Measurements from ENCODE around the gene CLNK.

Gene CLNK

DNA sequence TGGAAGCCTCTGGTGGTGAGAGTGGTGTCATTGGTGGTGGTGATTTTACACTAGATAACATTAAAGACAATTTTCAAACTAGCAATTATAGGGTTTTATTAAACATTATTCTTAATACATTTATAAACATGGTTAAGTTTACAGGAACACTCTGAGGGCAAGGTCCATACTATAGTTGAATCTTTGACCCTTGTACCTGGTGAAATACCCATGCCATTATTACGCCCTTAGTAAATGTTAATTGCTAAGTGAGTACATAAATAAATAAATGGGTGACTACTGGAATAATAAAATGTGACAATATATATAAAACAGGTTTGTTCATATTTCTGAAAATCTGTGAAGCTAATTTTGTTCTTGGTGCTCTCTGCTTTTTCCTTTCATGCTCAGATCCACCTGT lies 13.6 kb upstream of the CLNK start:
- peaks cover 0 to 4% of the 10 kb centered on the region in 2 donors for H3K9me3 ChIP-seq (ENCODE audit: control insufficient read depth in 1 of 2, low read length in 2 of 2)
- no peaks in the 10 kb centered on the region for H3K27me3 ChIP-seq (ENCODE audit: low read depth, low read length)
- no peak overlapping the region for H3K4me3 ChIP-seq (ENCODE audit: low read depth in 1 of 2, low read length in 2 of 2)
- H3K4me1 ChIP-seq (ENCODE audit: control insufficient read depth in 1 of 2, insufficient read depth in 2 of 2, low read length in 2 of 2): no peaks in the 10 kb centered on the region
- H3K27ac ChIP-seq (ENCODE audit: low read length): no peak overlapping the region
- no peaks in the 10 kb centered on the region for H3K36me3 ChIP-seq (ENCODE audit: control insufficient read depth in 1 of 2, insufficient read depth in 2 of 2, low read length in 2 of 2)

DNA sequence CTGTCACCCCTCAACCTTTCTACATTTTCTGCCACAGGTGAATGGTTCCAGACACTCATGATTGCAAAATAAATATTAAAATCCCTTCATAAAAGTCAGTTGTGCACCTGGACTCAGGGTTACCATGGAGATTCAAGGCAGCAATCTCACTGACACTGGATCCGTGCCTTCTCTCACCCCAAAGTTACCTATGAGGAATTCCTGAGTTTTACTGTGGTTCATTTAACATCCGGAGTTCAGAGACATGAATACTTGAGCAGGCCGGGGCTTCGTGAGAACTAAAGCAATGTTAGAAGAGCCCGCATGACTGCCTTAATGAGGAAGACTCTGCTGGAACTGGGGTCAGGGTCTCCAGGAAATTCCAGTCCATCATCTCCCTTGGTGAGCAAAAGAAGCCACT lies 12.5 kb upstream of the CLNK start:
- Histone ChIP-seq H3K4me3 (ENCODE audit: low read depth in 1 of 2, low read length in 2 of 2) (no peak overlapping the region), H3K9me3 (ENCODE audit: control insufficient read depth in 1 of 2, low read length in 2 of 2) (peaks cover 0 to 4% of the 10 kb centered on the region in 2 donors), H3K27ac (ENCODE audit: low read length) (no peak overlapping the region), H3K27me3 (ENCODE audit: low read depth, low read length) (no peaks in the 10 kb centered on the region), H3K4me1 (ENCODE audit: control insufficient read depth in 1 of 2, insufficient read depth in 2 of 2, low read length in 2 of 2) (no peaks in the 10 kb centered on the region), H3K36me3 (ENCODE audit: control insufficient read depth in 1 of 2, insufficient read depth in 2 of 2, low read length in 2 of 2) (no peaks in the 10 kb centered on the region)

DNA sequence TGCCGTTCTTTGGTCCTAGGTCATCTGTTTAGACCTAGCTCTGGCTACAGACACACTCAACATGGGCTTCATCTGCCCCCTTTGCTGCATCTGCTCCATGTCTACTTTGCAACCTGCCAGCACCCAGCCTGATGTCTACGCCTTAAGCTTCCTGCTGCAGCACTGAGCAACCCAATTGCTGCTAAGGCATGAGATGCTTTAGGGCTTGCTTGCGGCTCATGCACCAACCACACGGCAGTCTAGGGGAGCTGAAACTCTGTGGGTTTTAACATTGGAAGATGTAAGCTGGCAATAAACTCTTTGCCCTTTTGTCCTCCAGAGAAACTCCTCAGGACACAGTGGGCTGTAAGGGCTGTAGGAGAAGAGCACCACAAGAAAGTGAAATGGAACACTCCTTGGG lies 11.7 kb upstream of the CLNK start:
- Histone ChIP-seq H3K4me3 (ENCODE audit: low read depth in 1 of 2, low read length in 2 of 2) (no peak overlapping the region), H3K9me3 (ENCODE audit: control insufficient read depth in 1 of 2, low read length in 2 of 2) (peaks cover 0 to 4% of the 10 kb centered on the region in 2 donors), H3K4me1 (ENCODE audit: control insufficient read depth in 1 of 2, insufficient read depth in 2 of 2, low read length in 2 of 2) (no peaks in the 10 kb centered on the region), H3K36me3 (ENCODE audit: control insufficient read depth in 1 of 2, insufficient read depth in 2 of 2, low read length in 2 of 2) (no peaks in the 10 kb centered on the region), H3K27ac (ENCODE audit: low read length) (no peak overlapping the region), H3K27me3 (ENCODE audit: low read depth, low read length) (no peaks in the 10 kb centered on the region)

DNA sequence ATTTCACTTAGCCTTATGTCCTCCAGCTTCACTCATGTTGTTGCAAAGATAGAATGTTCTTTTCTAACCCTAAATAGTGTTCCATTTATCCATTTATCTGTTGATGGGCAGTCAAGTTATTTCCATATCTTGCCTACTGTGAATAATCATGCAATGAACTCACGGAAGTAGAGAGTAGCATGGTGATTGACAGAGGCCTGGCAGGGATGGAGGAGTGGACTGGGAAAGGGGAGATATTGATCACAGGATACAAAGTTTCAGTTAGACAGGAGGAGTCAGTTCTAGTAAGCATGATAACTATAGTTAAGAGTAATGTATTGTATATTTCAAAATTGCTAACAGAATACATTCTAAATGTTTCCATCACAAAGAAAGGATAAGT lies 10.3 kb upstream of the CLNK start:
- no peaks in the 10 kb centered on the region for H3K4me1 ChIP-seq (ENCODE audit: control insufficient read depth in 1 of 2, insufficient read depth in 2 of 2, low read length in 2 of 2)
- no peak overlapping the region for H3K27ac ChIP-seq (ENCODE audit: low read length)
- H3K9me3 ChIP-seq (ENCODE audit: control insufficient read depth in 1 of 2, low read length in 2 of 2): peaks cover 0 to 4% of the 10 kb centered on the region in 2 donors
- H3K4me3 ChIP-seq (ENCODE audit: low read depth in 1 of 2, low read length in 2 of 2): no peak overlapping the region
- no peaks in the 10 kb centered on the region for H3K36me3 ChIP-seq (ENCODE audit: control insufficient read depth in 1 of 2, insufficient read depth in 2 of 2, low read length in 2 of 2)
- H3K27me3 ChIP-seq (ENCODE audit: low read depth, low read length): no peaks in the 10 kb centered on the region

DNA sequence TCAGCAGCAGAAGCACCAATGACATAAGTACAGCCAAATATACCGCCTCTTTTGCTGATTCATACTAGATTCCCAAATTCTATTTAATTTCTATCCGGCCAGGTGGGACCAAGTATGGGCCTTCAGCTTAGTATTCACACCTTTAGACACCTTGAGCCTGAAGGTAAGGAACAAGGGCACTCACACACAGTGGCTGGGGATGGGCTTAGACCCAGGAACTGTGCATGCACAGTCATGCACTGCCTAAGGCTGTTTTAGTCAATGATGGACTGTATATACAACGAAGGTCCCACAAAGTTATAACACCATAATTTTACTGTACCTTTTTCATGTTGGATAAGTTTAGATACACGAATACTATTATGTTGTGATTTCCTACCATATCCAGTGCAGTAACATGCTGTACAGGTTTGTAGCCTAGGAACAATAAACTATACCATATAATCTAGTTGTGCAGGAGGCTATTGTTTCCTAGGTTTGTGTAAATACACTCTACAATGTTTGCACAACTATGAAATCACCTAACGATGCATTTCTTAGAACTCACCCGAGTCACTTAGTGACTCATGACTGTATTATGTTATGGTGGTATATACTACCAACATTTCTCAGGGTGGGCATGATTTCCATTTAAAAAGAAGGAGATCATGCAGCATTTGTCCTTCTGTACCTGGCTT lies 9.7 kb upstream of the CLNK start:
- H3K27me3 ChIP-seq (ENCODE audit: low read depth, low read length): no peaks in the 10 kb centered on the region
- H3K36me3 ChIP-seq (ENCODE audit: control insufficient read depth in 1 of 2, insufficient read depth in 2 of 2, low read length in 2 of 2): no peaks in the 10 kb centered on the region
- no peak overlapping the region for H3K4me3 ChIP-seq (ENCODE audit: low read depth in 1 of 2, low read length in 2 of 2)
- no peak overlapping the region for H3K27ac ChIP-seq (ENCODE audit: low read length)
- peaks cover 0 to 4% of the 10 kb centered on the region in 2 donors for H3K9me3 ChIP-seq (ENCODE audit: control insufficient read depth in 1 of 2, low read length in 2 of 2)
- no peaks in the 10 kb centered on the region for H3K4me1 ChIP-seq (ENCODE audit: control insufficient read depth in 1 of 2, insufficient read depth in 2 of 2, low read length in 2 of 2)

DNA sequence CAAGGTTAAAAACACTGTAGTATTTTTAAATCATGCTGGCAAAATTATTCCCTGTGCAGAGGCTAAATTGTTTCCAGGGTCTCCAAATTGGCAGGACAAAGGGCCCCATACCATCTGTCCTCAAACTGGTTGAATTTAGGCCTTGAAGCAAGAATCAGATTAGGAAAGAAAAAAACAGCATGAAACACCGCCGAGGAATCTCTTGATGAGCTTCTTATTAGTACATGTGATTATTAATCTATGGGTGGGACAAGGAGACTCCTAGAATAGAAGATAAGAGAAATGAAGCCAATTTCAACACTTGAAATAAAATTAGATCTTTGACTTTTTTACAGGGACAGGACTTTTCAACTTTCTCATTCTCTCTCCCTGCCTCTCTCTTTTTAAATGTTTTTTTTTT lies 7.1 kb upstream of the CLNK start:
- H3K4me1 ChIP-seq (ENCODE audit: control insufficient read depth in 1 of 2, insufficient read depth in 2 of 2, low read length in 2 of 2): no peaks in the 10 kb centered on the region
- no peak overlapping the region for H3K27ac ChIP-seq (ENCODE audit: low read length)
- no peak overlapping the region for H3K4me3 ChIP-seq (ENCODE audit: low read depth in 1 of 2, low read length in 2 of 2)
- no peaks in the 10 kb centered on the region for H3K36me3 ChIP-seq (ENCODE audit: control insufficient read depth in 1 of 2, insufficient read depth in 2 of 2, low read length in 2 of 2)
- H3K9me3 ChIP-seq (ENCODE audit: control insufficient read depth in 1 of 2, low read length in 2 of 2): no peaks in the 10 kb centered on the region
- no peaks in the 10 kb centered on the region for H3K27me3 ChIP-seq (ENCODE audit: low read depth, low read length)

DNA sequence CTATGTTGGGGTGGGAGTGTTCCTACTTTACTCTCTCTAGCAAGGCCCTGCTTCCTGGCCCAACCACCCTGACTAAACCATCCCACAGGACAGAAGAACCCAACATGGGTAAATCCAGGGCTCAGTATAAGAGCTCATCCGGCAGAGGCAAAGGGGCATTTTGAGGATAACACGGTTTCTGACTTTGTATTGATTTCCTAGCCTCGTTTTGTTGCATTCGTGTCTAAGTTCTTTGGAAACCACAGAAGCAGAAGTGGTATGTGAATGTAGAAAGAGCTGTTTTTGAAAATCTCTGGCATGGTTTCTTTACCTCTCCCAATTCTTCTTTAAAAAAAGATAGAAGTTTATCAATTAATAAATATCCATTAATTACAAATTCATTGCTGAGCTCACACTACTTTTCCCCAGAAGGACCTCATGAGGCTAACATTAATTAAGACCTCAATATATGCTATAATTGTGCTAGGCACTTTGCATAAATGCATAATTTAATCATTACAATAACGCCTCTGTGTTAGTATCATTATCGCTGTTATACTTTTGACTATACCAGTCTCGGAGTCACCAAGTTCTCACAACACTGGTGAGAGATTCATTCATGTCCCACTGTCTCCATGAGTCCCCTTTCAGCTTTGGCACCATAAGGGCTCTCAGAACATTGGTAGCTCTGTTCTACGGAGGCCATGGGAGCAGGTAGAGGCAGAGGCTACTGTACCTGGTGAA lies 5.8 kb upstream of the CLNK start:
- Histone ChIP-seq H3K27ac (ENCODE audit: low read length) (no peak overlapping the region), H3K27me3 (ENCODE audit: low read depth, low read length) (no peaks in the 10 kb centered on the region), H3K4me1 (ENCODE audit: control insufficient read depth in 1 of 2, insufficient read depth in 2 of 2, low read length in 2 of 2) (no peaks in the 10 kb centered on the region), H3K36me3 (ENCODE audit: control insufficient read depth in 1 of 2, insufficient read depth in 2 of 2, low read length in 2 of 2) (no peaks in the 10 kb centered on the region), H3K4me3 (ENCODE audit: low read depth in 1 of 2, low read length in 2 of 2) (no peak overlapping the region), H3K9me3 (ENCODE audit: control insufficient read depth in 1 of 2, low read length in 2 of 2) (no peaks in the 10 kb centered on the region)

DNA sequence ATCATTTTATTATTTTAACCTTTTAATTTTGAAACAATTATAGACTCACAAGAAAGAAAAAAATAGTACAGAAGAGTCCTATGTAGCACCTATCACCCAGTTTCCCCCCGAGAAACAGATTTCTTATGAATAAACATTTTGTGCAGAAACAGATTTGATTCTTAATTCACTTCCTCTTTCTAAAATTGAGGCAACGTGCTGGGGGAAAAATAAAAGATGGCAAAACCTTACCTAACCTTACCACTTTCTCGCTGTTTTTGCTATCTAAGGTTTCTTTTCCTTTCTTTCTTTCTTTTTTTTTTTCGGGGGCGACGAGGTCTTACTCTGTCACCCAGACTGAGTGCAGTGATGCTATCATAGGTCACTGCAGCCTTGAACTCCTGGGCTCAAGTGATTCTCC lies 4.3 kb upstream of the CLNK start:
- Histone ChIP-seq H3K27me3 (ENCODE audit: low read depth, low read length) (no peaks in the 10 kb centered on the region), H3K27ac (ENCODE audit: low read length) (no peak overlapping the region), H3K4me3 (ENCODE audit: low read depth in 1 of 2, low read length in 2 of 2) (no peak overlapping the region), H3K36me3 (ENCODE audit: control insufficient read depth in 1 of 2, insufficient read depth in 2 of 2, low read length in 2 of 2) (no peaks in the 10 kb centered on the region), H3K9me3 (ENCODE audit: control insufficient read depth in 1 of 2, low read length in 2 of 2) (no peaks in the 10 kb centered on the region), H3K4me1 (ENCODE audit: control insufficient read depth in 1 of 2, insufficient read depth in 2 of 2, low read length in 2 of 2) (no peaks in the 10 kb centered on the region)

DNA sequence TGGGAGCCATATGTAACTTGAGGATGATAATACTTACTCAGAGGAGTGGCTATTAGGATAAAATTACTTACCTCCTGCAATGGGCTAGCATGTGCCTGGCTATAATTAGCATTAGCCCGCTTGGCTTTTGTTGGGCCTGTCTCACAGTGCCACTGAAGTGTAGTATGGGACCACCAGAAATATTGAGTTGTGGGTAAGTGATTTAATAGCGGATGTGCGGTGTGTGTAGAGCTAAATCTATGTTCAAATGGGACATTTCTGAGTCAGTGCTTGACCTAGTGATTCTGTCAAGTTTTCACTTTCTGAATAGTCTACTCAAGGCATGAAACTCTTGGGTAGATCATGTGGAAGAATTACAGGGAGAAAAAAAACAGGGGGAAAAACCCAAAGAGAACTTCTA lies 3.5 kb upstream of the CLNK start:
- Histone ChIP-seq H3K27me3 (ENCODE audit: low read depth, low read length) (no peaks in the 10 kb centered on the region), H3K27ac (ENCODE audit: low read length) (no peak overlapping the region), H3K9me3 (ENCODE audit: control insufficient read depth in 1 of 2, low read length in 2 of 2) (no peaks in the 10 kb centered on the region), H3K4me1 (ENCODE audit: control insufficient read depth in 1 of 2, insufficient read depth in 2 of 2, low read length in 2 of 2) (no peaks in the 10 kb centered on the region), H3K4me3 (ENCODE audit: low read depth in 1 of 2, low read length in 2 of 2) (no peak overlapping the region), H3K36me3 (ENCODE audit: control insufficient read depth in 1 of 2, insufficient read depth in 2 of 2, low read length in 2 of 2) (no peaks in the 10 kb centered on the region)

DNA sequence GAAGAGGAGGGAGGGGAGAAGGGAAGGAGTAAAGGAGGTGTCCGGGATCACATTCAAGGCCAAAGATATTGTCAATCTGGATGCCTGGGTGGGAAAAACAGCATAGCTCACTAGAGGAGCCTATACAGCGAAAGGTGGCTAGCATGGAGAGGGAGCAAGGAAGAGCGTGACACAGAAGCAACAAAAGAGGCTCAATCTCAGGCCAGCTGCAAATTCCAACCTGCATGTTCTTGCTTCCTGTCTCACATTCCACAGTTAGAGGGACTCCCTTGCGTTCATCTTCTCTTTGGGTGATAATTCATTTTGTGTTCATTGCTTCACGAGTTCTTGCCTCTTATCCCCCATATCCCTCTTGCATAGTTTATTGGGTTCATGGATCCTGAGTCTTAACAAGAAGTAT lies 3.0 kb upstream of the CLNK start:
- Histone ChIP-seq H3K9me3 (ENCODE audit: control insufficient read depth in 1 of 2, low read length in 2 of 2) (no peaks in the 10 kb centered on the region), H3K27me3 (ENCODE audit: low read depth, low read length) (no peaks in the 10 kb centered on the region), H3K27ac (ENCODE audit: low read length) (no peak overlapping the region), H3K4me3 (ENCODE audit: low read depth in 1 of 2, low read length in 2 of 2) (no peak overlapping the region), H3K36me3 (ENCODE audit: control insufficient read depth in 1 of 2, insufficient read depth in 2 of 2, low read length in 2 of 2) (no peaks in the 10 kb centered on the region), H3K4me1 (ENCODE audit: control insufficient read depth in 1 of 2, insufficient read depth in 2 of 2, low read length in 2 of 2) (no peaks in the 10 kb centered on the region)

DNA sequence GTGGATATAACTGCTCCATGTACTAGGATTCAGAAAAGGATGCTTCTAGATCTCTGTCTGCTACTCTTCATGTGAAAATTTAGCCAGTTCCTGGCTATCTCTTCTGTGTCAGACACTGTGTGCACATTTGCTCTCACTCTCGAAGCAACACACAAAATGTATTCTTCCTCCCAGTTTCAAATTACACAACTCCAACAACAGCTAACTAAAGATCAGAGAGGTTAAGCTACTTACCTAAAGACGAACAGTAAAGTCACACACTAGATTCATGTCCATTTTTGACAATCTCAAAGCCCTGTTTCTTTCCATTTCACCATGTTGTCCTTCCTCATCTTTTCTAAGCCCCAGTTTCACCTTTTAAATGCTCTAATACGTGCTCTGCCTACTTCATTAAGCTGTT lies 2.2 kb downstream of the CLNK start:
- H3K27ac ChIP-seq (ENCODE audit: low read length): no peak overlapping the region
- H3K4me3 ChIP-seq (ENCODE audit: low read depth in 1 of 2, low read length in 2 of 2): no peak overlapping the region
- no peaks in the 10 kb centered on the region for H3K27me3 ChIP-seq (ENCODE audit: low read depth, low read length)
- H3K36me3 ChIP-seq (ENCODE audit: control insufficient read depth in 1 of 2, insufficient read depth in 2 of 2, low read length in 2 of 2): no peaks in the 10 kb centered on the region
- no peaks in the 10 kb centered on the region for H3K4me1 ChIP-seq (ENCODE audit: control insufficient read depth in 1 of 2, insufficient read depth in 2 of 2, low read length in 2 of 2)
- no peaks in the 10 kb centered on the region for H3K9me3 ChIP-seq (ENCODE audit: control insufficient read depth in 1 of 2, low read length in 2 of 2)

Measured in muscle layer of duodenum (tissue), 2 donors.